Panc1 (cell line): ENCODE results near the gene APOO. TPM values are rescaled to one million over a fixed set of nuclear protein-coding genes. Genes with fewer than 3 reads are reported as not detected.
A peak's percentile ranks its signal among the peaks of the same experiment; 100 is the strongest.

Experiments used
- ATAC-seq: fragments of 200-7000 bp; cut with Tn5 transposase; 2 replicates; pipeline ENCODE4 v1.9.1; 2020; ENCODE audit warnings: mild to moderate bottlenecking, moderate library complexity
- BruUV-seq: library from RNA; stranded (reverse); fragments of 400-500 nt; replicated peaks from 2 replicates; lab custom pipeline; 2021; lab: Mats Ljungman, UMichigan
- CTCF ChIA-PET: fragments of 300-600 bp; sonication (Branson Sonifier 250); formaldehyde crosslinking; loops from one replicate; lab custom pipeline; 2022; ENCODE audit warnings: antibody characterized with exemption; lab: Charles Lee
- POLR2A ChIA-PET: fragments of 300-600 bp; sonication (Branson Sonifier 250); formaldehyde crosslinking; loops from one replicate; lab custom pipeline; 2022; ENCODE audit warnings: antibody characterized with exemption; lab: Charles Lee
- DNase-seq: peaks from one replicate; pipeline ENCODE4 v3.0.0-alpha.2; 2010; ENCODE audit warnings: low read depth, low spot score
- H3K27ac ChIP-seq: 2 replicates; pipeline ENCODE4 v1.5.1; 2011; ENCODE audit warnings: mild to moderate bottlenecking, low read length, inconsistent platforms
- H3K27me3 ChIP-seq: fragments of 200-500 bp; sonication (Bioruptor generic); 2 replicates; pipeline ENCODE4 v1.6.0; 2014; ENCODE audit warnings: low read length, inconsistent platforms; ENCODE audit not compliant: control insufficient read depth, insufficient read depth
- H3K36me3 ChIP-seq: fragments of 200-500 bp; sonication (Bioruptor generic); 2 replicates; pipeline ENCODE4 v1.5.1; 2014; ENCODE audit warnings: inconsistent platforms, mild to moderate bottlenecking, low read length, moderate library complexity; ENCODE audit not compliant: control insufficient read depth, insufficient read depth
- H3K4me1 ChIP-seq: 2 replicates; pipeline ENCODE4 v1.5.1; 2011; ENCODE audit warnings: inconsistent platforms, mild to moderate bottlenecking, low read length, moderate library complexity; ENCODE audit not compliant: control insufficient read depth, insufficient read depth
- H3K4me3 ChIP-seq, 2 experiments: 2 replicates each; pipeline ENCODE4 v1.5.1; 2011 to 2012; ENCODE audit warnings: low read depth in 2 of 2, low read length in 2 of 2, mild to moderate bottlenecking in 2 of 2, inconsistent platforms in 1 of 2, moderate library complexity in 1 of 2
- H3K9me3 ChIP-seq: fragments of 200-500 bp; sonication (Bioruptor generic); 2 replicates; pipeline ENCODE4 v1.5.1; 2014; ENCODE audit warnings: low read depth, mild to moderate bottlenecking, inconsistent platforms, low read length, moderate library complexity; ENCODE audit not compliant: control insufficient read depth, insufficient read depth
- CTCF ChIP-seq: fragments of 450-650 bp; IDR thresholded peaks from 2 replicates; pipeline ENCODE4 v1.5.1; 2017; ENCODE audit warnings: mild to moderate bottlenecking
- POLR2AphosphoS5 ChIP-seq: IDR thresholded peaks from 2 replicates; pipeline ENCODE4 v1.6.1; 2012; ENCODE audit warnings: mild to moderate bottlenecking, low read depth, low read length, moderate library complexity
- REST ChIP-seq, 2 experiments: IDR thresholded peaks; 2 replicates each; pipeline ENCODE4 v1.6.1; 2011 to 2012; ENCODE audit warnings: low read depth in 2 of 2, control low read depth in 1 of 2, low read length in 1 of 2, mild to moderate bottlenecking in 1 of 2, moderate library complexity in 1 of 2; ENCODE audit not compliant: insufficient read depth in 1 of 2
- SIN3A ChIP-seq: IDR thresholded peaks from 2 replicates; pipeline ENCODE4 v1.6.1; 2012; ENCODE audit warnings: low read depth, mild to moderate bottlenecking, low read length, moderate library complexity, borderline replicate concordance; ENCODE audit not compliant: insufficient read depth
- TCF7L2 ChIP-seq: IDR thresholded peaks from 2 replicates; pipeline ENCODE4 v1.6.1; 2011; ENCODE audit warnings: mild to moderate bottlenecking, low read depth, low read length, inconsistent platforms
- in situ Hi-C: cut with HindIII; loops from 2 replicates; pipeline ENCODE4 v1.10.0; 2016; ENCODE audit warnings: low sequenced_read_pairs, low pct_unique_long_range_greater_than_20kb
- intact Hi-C: fragments of 100-400 bp; cut with micrococcal nuclease; formaldehyde crosslinking; loops from one replicate; pipeline ENCODE4 v1.10.0; 2022; ENCODE audit not compliant: unreplicated experiment
- total RNA-seq: library from RNA; stranded (reverse); gene quantifications from one replicate; pipeline ENCODE4 v1.2.1, GENCODE V29; 2021; ENCODE audit not compliant: unreplicated experiment

The APOO gene
- total RNA-seq, 1 experiment from 2014 or later: 36.8 TPM

GRCh38 chrX:23902419-23902818 is 5.3 kb downstream of the APOO start:
- in situ Hi-C loops (no loop called here), intact Hi-C loops (loop anchor here (2.0 to 10.0 kb wide), 2 partner anchors 148 to 208 kb away; no protein-coding TSS in a partner anchor)
- Histone ChIP-seq H3K9me3 (no peaks in the 10 kb centered on the region), H3K27ac (peak overlapping the region; percentile 89), H3K36me3 (no peaks in the 10 kb centered on the region; the same call in 1 of the 2 replicates), H3K27me3 (no peaks in the 10 kb centered on the region), H3K4me1 (peaks cover 21% of the 10 kb centered on the region), H3K4me3 (no peak overlapping the region)
- CTCF ChIA-PET: interaction anchor here (0.6 to 1.2 kb wide), 3 partner anchors 18 to 226 kb away, joined by 3 to 6 read pairs (median 4); no protein-coding TSS in a partner anchor
- ATAC-seq (no peak), DNase-seq (no peak)
- TF ChIP-seq SIN3A: no peak
- no peak for TF ChIP-seq TCF7L2
- no peak for TF ChIP-seq POLR2AphosphoS5
- TF ChIP-seq CTCF: peak; percentile 30; the same call in 1 of the 2 replicates
- no TSS peak for BruUV-seq
- POLR2A ChIA-PET: interaction anchor here (0.7 to 1.5 kb wide), 2 partner anchors 119 to 159 kb away, joined by 3 to 15 read pairs; partner anchors contain the start of genes ACOT9 and SAT1

- ChIA-PET POLR2A (interaction anchor here (0.7 to 1.5 kb wide), 2 partner anchors 119 to 159 kb away, joined by 3 to 15 read pairs; partner anchors contain the start of genes ACOT9 and SAT1), CTCF (interaction anchor here (0.7 to 1.3 kb wide), 9 partner anchors 12 to 208 kb away, joined by 3 to 6 read pairs (median 4); partner anchors contain the start of gene ACOT9)
- no peak for TF ChIP-seq SIN3A
- TF ChIP-seq REST (IDR thresholded peaks at IDR 0.05; ENCODE audit: insufficient read depth in 1 of 2, low read depth in 2 of 2, low read length in 1 of 2): no peak
- no peak for TF ChIP-seq TCF7L2
- no peak for TF ChIP-seq POLR2AphosphoS5
- peak; percentile 69 for TF ChIP-seq CTCF
- H3K4me1 ChIP-seq: peaks cover 21% of the 10 kb centered on the region
- in situ Hi-C loops: no loop called here
- H3K4me3 ChIP-seq: no peak overlapping the region
- no peaks in the 10 kb centered on the region for H3K9me3 ChIP-seq
- intact Hi-C loops: loop anchor here (2.0 to 10.0 kb wide), 3 partner anchors 117 to 207 kb away; no protein-coding TSS in a partner anchor
- H3K27ac ChIP-seq: peak overlapping the region; percentile 89
- no TSS peak for BruUV-seq
- peak; percentile 86 for ATAC-seq
- H3K27me3 ChIP-seq: no peaks in the 10 kb centered on the region
- DNase-seq: no peak
- H3K36me3 ChIP-seq: no peaks in the 10 kb centered on the region; the same call in 1 of the 2 replicates
Measured at GRCh38 chrX:23901805-23902204, 5.9 kb downstream of the APOO start.
